WTC11 (cell line): ENCODE measurements around the gene TMX2. TPM values are rescaled to one million over a fixed set of nuclear protein-coding genes. Genes with fewer than 3 reads are reported as not detected.

Experiments used
- ATAC-seq: fragments of 200-7000 bp; cut with Tn5 transposase; 2 replicates; pipeline ENCODE4 v1.10.0; 2021; ENCODE audit warnings: mild to moderate bottlenecking, moderate library complexity
- CTCF ChIA-PET: fragments of 300-600 bp; sonication (Branson Sonifier 250); formaldehyde crosslinking; loops from one replicate; lab custom pipeline; 2021; ENCODE audit warnings: antibody characterized with exemption; lab: Charles Lee
- POLR2A ChIA-PET: fragments of 350-600 bp; sonication (Branson Sonifier 250); formaldehyde crosslinking; loops from one replicate; lab custom pipeline; 2021; ENCODE audit warnings: antibody characterized with exemption; lab: Charles Lee
- DNase-seq: peaks from one replicate; pipeline ENCODE4 v3.0.0; 2021; ENCODE audit warnings: low spot score
- H3K27ac Mint-ChIP-seq: 2 replicates; pipeline ENCODE4 v1.8.0; 2021; ENCODE audit warnings: mixed read lengths
- H3K27me3 Mint-ChIP-seq: 2 replicates; pipeline ENCODE4 v1.8.0; 2021; ENCODE audit warnings: low read depth, mild to moderate bottlenecking, moderate library complexity, mixed read lengths
- H3K36me3 Mint-ChIP-seq: 2 replicates; pipeline ENCODE4 v1.8.0; 2021; ENCODE audit warnings: mixed read lengths
- H3K4me1 Mint-ChIP-seq: 2 replicates; pipeline ENCODE4 v1.8.0; 2022; ENCODE audit warnings: mixed read lengths
- H3K4me3 Mint-ChIP-seq: 2 replicates; pipeline ENCODE4 v1.8.0; 2021; ENCODE audit warnings: mild to moderate bottlenecking, moderate library complexity, mixed read lengths
- H3K9me3 Mint-ChIP-seq: 2 replicates; pipeline ENCODE4 v1.8.0; 2021; ENCODE audit warnings: mixed read lengths
- AR ChIP-seq: fragments of 250-450 bp; sonication (Bioruptor Pico); IDR thresholded peaks from 2 replicates; pipeline ENCODE4 v1.9.0; 2021; ENCODE audit warnings: mild to moderate bottlenecking
- CBFB ChIP-seq: sonication (generic); formaldehyde crosslinking; IDR thresholded peaks from 2 replicates; pipeline ENCODE4 v1.8.1; 2022; ENCODE audit warnings: mild to moderate bottlenecking, low read depth, missing genetic modification reagents
- CDX4 ChIP-seq: fragments of 250-450 bp; sonication (Bioruptor Pico); IDR thresholded peaks from 2 replicates; pipeline ENCODE4 v1.9.0; 2021; ENCODE audit warnings: moderate library complexity, mild to moderate bottlenecking, inconsistent platforms, borderline replicate concordance
- CREB1 ChIP-seq: sonication (generic); formaldehyde crosslinking; IDR thresholded peaks from 2 replicates; pipeline ENCODE4 v1.8.0; 2023; ENCODE audit warnings: mild to moderate bottlenecking, missing genetic modification reagents
- CTCF ChIP-seq: fragments of 200-600 bp; IDR thresholded peaks from 2 replicates; pipeline ENCODE4 v1.8.0; 2022; ENCODE audit warnings: antibody characterized with exemption
- E2F5 ChIP-seq: sonication (generic); formaldehyde crosslinking; IDR thresholded peaks from 2 replicates; pipeline ENCODE4 v1.8.1; 2022; ENCODE audit warnings: mild to moderate bottlenecking, moderate library complexity, missing genetic modification reagents
- ERG ChIP-seq: fragments of 250-450 bp; sonication (Bioruptor Pico); IDR thresholded peaks from 2 replicates; pipeline ENCODE4 v1.8.0; 2021; ENCODE audit warnings: mild to moderate bottlenecking
- ETV6 ChIP-seq: sonication (generic); formaldehyde crosslinking; IDR thresholded peaks from 2 replicates; pipeline ENCODE4 v1.8.1; 2022; ENCODE audit warnings: mild to moderate bottlenecking, missing genetic modification reagents
- FOXJ3 ChIP-seq: sonication (generic); formaldehyde crosslinking; IDR thresholded peaks from 2 replicates; pipeline ENCODE4 v1.9.0; 2021; ENCODE audit warnings: missing genetic modification reagents, mild to moderate bottlenecking, borderline replicate concordance
- GABPB1 ChIP-seq: sonication (generic); formaldehyde crosslinking; IDR thresholded peaks from 2 replicates; pipeline ENCODE4 v1.8.1; 2023; ENCODE audit warnings: mild to moderate bottlenecking, missing genetic modification reagents
- GTF2I ChIP-seq: fragments of 250-450 bp; sonication (Bioruptor Pico); conservative IDR thresholded peaks from 2 replicates; pipeline ENCODE4 v1.4.0; 2021; ENCODE audit warnings: mild to moderate bottlenecking
- HMGXB4 ChIP-seq: sonication (generic); formaldehyde crosslinking; IDR thresholded peaks from 2 replicates; pipeline ENCODE4 v1.8.1; 2023; ENCODE audit warnings: mild to moderate bottlenecking, moderate library complexity, missing genetic modification reagents
- MXD4 ChIP-seq: fragments of 250-450 bp; sonication (Bioruptor Pico); IDR thresholded peaks from 2 replicates; pipeline ENCODE4 v1.8.0; 2021; ENCODE audit warnings: mild to moderate bottlenecking, moderate library complexity, borderline replicate concordance
- NFE2L1 ChIP-seq: sonication (generic); formaldehyde crosslinking; IDR thresholded peaks from 2 replicates; pipeline ENCODE4 v1.8.1; 2023; ENCODE audit warnings: missing genetic modification reagents
- NFYB ChIP-seq: sonication (generic); formaldehyde crosslinking; conservative IDR thresholded peaks from 2 replicates; pipeline ENCODE4 v1.8.0; 2022; ENCODE audit warnings: low read depth, missing genetic modification reagents
- NR2C2 ChIP-seq: sonication (generic); formaldehyde crosslinking; IDR thresholded peaks from 2 replicates; pipeline ENCODE4 v1.8.0; 2022; ENCODE audit warnings: mild to moderate bottlenecking, missing genetic modification reagents
- RELA ChIP-seq: sonication (generic); formaldehyde crosslinking; IDR thresholded peaks from 2 replicates; pipeline ENCODE4 v1.8.1; 2022; ENCODE audit warnings: missing genetic modification reagents, mild to moderate bottlenecking, borderline replicate concordance
- RORB ChIP-seq: fragments of 250-450 bp; sonication (Bioruptor Pico); IDR thresholded peaks from 2 replicates; pipeline ENCODE4 v1.9.0; 2021; ENCODE audit warnings: mild to moderate bottlenecking
- SMAD3 ChIP-seq: sonication (generic); formaldehyde crosslinking; IDR thresholded peaks from 2 replicates; pipeline ENCODE4 v1.8.0; 2022; ENCODE audit warnings: missing genetic modification reagents, mild to moderate bottlenecking, borderline replicate concordance
- SP1 ChIP-seq: sonication (generic); formaldehyde crosslinking; conservative IDR thresholded peaks from 2 replicates; pipeline ENCODE4 v1.8.1; 2022; ENCODE audit warnings: missing genetic modification reagents
- TCF7 ChIP-seq: sonication (generic); formaldehyde crosslinking; IDR thresholded peaks from 2 replicates; pipeline ENCODE4 v1.8.0; 2022; ENCODE audit warnings: mild to moderate bottlenecking, low read depth, missing genetic modification reagents, moderate library complexity
- ZBTB21 ChIP-seq: sonication (generic); formaldehyde crosslinking; IDR thresholded peaks from 2 replicates; pipeline ENCODE4 v1.8.1; 2023; ENCODE audit warnings: mild to moderate bottlenecking, missing genetic modification reagents, borderline replicate concordance
- ZNF121 ChIP-seq: sonication (generic); formaldehyde crosslinking; IDR thresholded peaks from 2 replicates; pipeline ENCODE4 v1.8.0; 2023; ENCODE audit warnings: missing genetic modification reagents
- ZNF423 ChIP-seq: fragments of 250-450 bp; sonication (Bioruptor Pico); IDR thresholded peaks from 2 replicates; pipeline ENCODE4 v2.1.2; 2022; ENCODE audit warnings: mild to moderate bottlenecking, moderate library complexity
- ZNF425 ChIP-seq: fragments of 250-450 bp; sonication (Bioruptor Pico); conservative IDR thresholded peaks from 2 replicates; pipeline ENCODE4 v1.9.0; 2021; ENCODE audit warnings: mild to moderate bottlenecking
- total RNA-seq: library from RNA; stranded (reverse); gene quantifications from 3 replicates; pipeline ENCODE4 v1.2.3, GENCODE V29; 2021

The TMX2 gene
- total RNA-seq, 1 experiment from 2014 or later = 85.4 TPM

- CTCF ChIA-PET = interaction anchor here (0.9 to 1.9 kb wide), 3 partner anchors 10 to 59 kb away, joined by 4 to 14 read pairs (median 7); partner anchors contain the start of gene BTBD18
- Mint-ChIP-seq H3K4me1 (peaks cover 15% of the 10 kb centered on the region), H3K36me3 (peaks cover 49% of the 10 kb centered on the region), H3K9me3 (no peaks in the 10 kb centered on the region), H3K27me3 (no peaks in the 10 kb centered on the region), H3K27ac (peak within 1 kb of the TSS; percentile 97), H3K4me3 (peak within 1 kb of the TSS; percentile 94)
- DNase-seq (peak; percentile 98), ATAC-seq (peak; percentile 96)
- POLR2A ChIA-PET = interaction anchor here (0.6 to 2.6 kb wide), 20 partner anchors 10 to 319 kb away, joined by 3 to 22 read pairs (median 4); partner anchors contain the start of genes CTNND1, MED19 and TMX2
- TF ChIP-seq ZBTB21 (CRISPR knock-in tag) = peak; percentile 83
- peak; percentile 99 for TF ChIP-seq SP1 (CRISPR knock-in tag)
- TF ChIP-seq MXD4 (CRISPR knock-in tag) = no peak
- 0 out of 2 replicates have a peak, but pooled peaks have one; percentile 71 for TF ChIP-seq RELA (CRISPR knock-in tag)
- TF ChIP-seq ZNF425 (CRISPR knock-in tag) = no peak
- no peak; the same call in 1 of the 2 replicates for TF ChIP-seq ERG (CRISPR knock-in tag)
- no peak for TF ChIP-seq CTCF
- TF ChIP-seq ZNF423 (CRISPR knock-in tag) = no peak
- TF ChIP-seq HMGXB4 (CRISPR knock-in tag) = peak; percentile 57
- TF ChIP-seq CREB1 = no peak; the same call in 1 of the 2 replicates
- peak; percentile 93 for TF ChIP-seq CBFB
- TF ChIP-seq TCF7 (CRISPR knock-in tag) = peak; percentile 91; the same call in 1 of the 2 replicates
- TF ChIP-seq E2F5 (CRISPR knock-in tag) = peak; percentile 94; the same call in 1 of the 2 replicates
- TF ChIP-seq RORB (CRISPR knock-in tag) = no peak
- TF ChIP-seq GTF2I (CRISPR knock-in tag) = no peak
- TF ChIP-seq NFE2L1 = peak; percentile 95; the same call in 1 of the 2 replicates
- TF ChIP-seq GABPB1 = peak; percentile 82
- TF ChIP-seq NFYB (CRISPR knock-in tag) = peak; percentile 38; the same call in 1 of the 2 replicates
- TF ChIP-seq NR2C2 (CRISPR knock-in tag) = no peak
- 0 out of 2 replicates have a peak, but pooled peaks have one; percentile 51 for TF ChIP-seq FOXJ3 (CRISPR knock-in tag)
- TF ChIP-seq ETV6 = peak; percentile 99
- TF ChIP-seq SMAD3 = peak; percentile 71; the same call in 1 of the 2 replicates
- 0 out of 2 replicates have a peak, but pooled peaks have one; percentile 16 for TF ChIP-seq AR
- no peak for TF ChIP-seq CDX4 (CRISPR knock-in tag)
- peak; percentile 99 for TF ChIP-seq ZNF121 (CRISPR knock-in tag)
Measured at GRCh38 chr11:57741132-57742086, 29.0 kb downstream of the TMX2 start, which contains the start of gene SELENOH. TSS of gene SELENOH (plus strand) at chr11:57741491. CDS start at chr11:57741596, 105 bp downstream.
